PC-3 (cell line): Measurements from ENCODE around the gene TRABD.

Experiments used
- EZH2 ChIP-seq: fragments of 300-600 bp; sonication (generic); IDR thresholded peaks from one replicate; pipeline ENCODE4 v1.6.1; 2017; ENCODE audit warnings: antibody characterized with exemption, mild to moderate bottlenecking, low read length; ENCODE audit not compliant: unreplicated experiment
- EZH2phosphoT487 ChIP-seq: fragments of 300-600 bp; sonication (generic); IDR thresholded peaks from 2 replicates; pipeline ENCODE4 v1.6.1; 2018; ENCODE audit warnings: mild to moderate bottlenecking, antibody characterized with exemption, low read length, borderline replicate concordance
- TF ChIP-seq, protein P1 (sequence below): fragments of 300-600 bp; sonication (generic); conservative IDR thresholded peaks from 2 replicates; pipeline ENCODE4 v1.5.1; 2017; ENCODE audit warnings: antibody characterized with exemption, low read depth, mild to moderate bottlenecking, low read length

DNA sequence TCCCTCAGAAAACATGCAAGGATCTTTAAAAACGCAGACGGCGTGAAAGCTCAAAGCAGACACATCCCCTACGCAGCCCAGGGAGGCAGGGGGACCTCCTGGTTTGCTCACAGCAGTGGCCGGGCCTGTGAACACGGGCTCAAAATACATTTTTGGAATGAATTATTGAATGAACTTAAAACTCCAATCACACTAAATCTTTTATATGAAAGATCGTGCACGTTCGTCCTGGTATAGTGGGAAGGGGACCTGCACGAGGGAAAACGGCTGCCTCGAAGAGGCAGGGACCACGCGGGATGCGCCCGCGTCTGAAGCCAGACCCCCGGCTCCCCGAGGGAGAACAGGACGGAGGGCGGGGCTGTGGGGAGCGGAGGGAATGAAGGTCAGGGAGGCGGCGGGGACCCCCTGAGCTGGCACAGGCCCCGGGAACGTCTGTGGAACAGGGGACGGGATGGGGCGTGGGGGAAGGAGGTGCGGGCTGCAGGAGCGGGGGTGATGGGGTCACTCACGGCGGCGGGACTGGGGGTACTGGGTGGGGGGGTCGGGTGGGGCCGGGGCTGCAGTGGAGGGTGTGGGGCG is 16.4 kb upstream of the TRABD start:
- TF ChIP-seq, protein P1, sequence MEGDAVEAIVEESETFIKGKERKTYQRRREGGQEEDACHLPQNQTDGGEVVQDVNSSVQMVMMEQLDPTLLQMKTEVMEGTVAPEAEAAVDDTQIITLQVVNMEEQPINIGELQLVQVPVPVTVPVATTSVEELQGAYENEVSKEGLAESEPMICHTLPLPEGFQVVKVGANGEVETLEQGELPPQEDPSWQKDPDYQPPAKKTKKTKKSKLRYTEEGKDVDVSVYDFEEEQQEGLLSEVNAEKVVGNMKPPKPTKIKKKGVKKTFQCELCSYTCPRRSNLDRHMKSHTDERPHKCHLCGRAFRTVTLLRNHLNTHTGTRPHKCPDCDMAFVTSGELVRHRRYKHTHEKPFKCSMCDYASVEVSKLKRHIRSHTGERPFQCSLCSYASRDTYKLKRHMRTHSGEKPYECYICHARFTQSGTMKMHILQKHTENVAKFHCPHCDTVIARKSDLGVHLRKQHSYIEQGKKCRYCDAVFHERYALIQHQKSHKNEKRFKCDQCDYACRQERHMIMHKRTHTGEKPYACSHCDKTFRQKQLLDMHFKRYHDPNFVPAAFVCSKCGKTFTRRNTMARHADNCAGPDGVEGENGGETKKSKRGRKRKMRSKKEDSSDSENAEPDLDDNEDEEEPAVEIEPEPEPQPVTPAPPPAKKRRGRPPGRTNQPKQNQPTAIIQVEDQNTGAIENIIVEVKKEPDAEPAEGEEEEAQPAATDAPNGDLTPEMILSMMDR, result no peak
- TF ChIP-seq EZH2phosphoT487, result no peak
- TF ChIP-seq EZH2, result no peak
